NOMO-1 (cell line): ENCODE results near the gene FBXO46.

Experiments used
- DNase-seq, 2 experiments: peaks; one replicate each; lab custom pipeline; 2025; ENCODE audit not compliant: unreplicated experiment in 2 of 2; lab: John Stamatoyannopoulos, UW

The FBXO46 gene, protein sequence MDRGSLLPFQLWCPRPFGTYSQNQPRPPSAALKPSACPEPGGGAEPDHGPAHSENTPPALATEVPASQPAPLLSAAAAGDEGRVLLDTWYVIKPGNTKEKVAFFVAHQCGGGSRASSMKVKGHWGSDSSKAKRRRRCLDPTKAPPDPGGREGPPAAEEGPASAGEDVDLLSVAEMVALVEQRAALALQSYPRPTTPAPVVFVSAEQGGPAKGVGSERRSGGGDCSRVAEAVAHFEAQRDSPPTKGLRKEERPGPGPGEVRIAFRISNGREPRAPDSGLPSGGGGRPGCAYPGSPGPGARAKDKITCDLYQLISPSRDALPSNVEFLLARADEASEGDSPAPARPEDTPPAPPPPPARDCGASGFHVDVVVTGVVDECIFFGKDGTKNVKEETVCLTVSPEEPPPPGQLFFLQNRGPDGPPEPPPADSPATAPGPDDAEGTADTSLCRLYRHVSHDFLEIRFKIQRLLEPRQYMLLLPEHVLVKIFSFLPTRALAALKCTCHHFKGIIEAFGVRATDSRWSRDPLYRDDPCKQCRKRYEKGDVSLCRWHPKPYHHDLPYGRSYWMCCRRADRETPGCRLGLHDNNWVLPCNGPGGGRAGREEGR

GRCh38 chr19:45730368-45731288, at the start of gene FBXO46:
Gene FBXO46, minus strand, starts transcription at chr19:45730896. Its CDS starts 17,401 bp downstream, at chr19:45713495.
- DNase-seq = peak; percentile 98 to 99

DNA sequence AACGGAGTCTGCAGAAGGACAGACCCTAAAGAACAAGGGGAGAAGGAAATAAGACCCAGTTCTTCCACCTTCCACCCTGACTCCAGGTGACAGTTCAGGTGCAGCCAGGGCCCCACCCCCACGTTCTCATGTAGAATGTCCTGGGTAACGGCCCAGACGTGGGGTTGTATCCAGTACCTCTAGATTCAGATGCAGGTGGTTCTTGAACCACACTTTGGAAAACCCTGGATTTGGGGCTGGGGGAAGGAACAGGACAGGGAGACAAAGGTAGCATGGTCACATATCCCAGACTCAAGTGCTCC, 49.4 kb upstream of the FBXO46 start:
- DNase-seq = no peak

- peak; percentile 41 to 50 for DNase-seq
Observed at GRCh38 chr19:45779231-45780145, 48.8 kb upstream of the FBXO46 start.

DNA sequence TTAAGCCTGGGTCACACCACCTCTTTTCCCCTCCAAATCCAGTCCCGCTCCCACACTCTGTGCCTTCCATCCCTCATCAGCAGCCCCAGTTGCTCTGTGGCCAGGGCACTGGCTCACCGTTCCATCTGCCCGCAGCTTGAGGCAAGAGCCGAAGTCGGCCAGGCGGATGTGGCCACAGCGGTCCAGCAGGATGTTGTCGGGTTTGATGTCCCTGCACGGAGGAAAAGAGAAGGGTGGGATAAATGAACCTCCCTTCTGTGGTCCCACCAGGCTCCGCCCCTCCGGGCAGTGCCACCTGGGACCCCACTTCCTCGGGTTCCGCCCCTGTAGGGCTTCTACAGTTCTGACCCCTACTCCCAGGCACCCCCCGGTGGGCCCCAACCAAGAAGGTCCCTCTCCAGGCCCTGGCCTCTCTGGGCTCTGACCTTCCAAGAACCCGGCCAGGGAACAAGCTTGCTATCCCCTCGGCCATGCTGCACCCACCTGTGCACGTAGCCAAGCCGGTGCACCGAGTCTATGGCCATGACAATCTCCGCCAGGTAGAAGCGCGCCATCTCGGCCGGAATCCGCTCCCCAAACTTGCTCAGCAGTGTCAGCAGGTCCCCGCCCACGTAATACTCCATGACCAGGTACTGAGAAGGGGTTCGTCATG, 47.4 kb upstream of the FBXO46 start:
- DNase-seq = no peak

GRCh38 chr19:45777395-45777961, 46.8 kb upstream of the FBXO46 start:
- DNase-seq = no peak

GRCh38 chr19:45774765-45775164, 44.1 kb upstream of the FBXO46 start:
- no peak for DNase-seq

DNA sequence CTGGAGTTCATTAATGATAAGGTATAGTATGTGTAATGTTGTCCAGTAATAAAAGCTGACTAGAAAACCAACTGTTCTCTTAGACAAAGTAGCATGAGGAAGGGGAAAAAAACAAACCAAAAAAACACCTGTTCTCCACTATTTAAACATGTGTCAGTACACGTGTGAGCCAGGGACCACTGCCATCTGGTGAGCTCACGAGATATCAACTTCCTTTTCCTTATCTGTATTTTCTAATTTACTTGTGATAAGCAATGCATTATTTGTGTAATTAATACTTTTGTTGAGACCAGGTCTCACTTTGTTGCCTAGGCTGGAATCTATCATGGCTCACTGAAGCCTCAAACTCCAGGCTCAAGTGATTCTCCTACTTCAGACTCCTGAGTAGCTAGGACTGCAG, 42.7 kb upstream of the FBXO46 start:
- no peak for DNase-seq

DNA sequence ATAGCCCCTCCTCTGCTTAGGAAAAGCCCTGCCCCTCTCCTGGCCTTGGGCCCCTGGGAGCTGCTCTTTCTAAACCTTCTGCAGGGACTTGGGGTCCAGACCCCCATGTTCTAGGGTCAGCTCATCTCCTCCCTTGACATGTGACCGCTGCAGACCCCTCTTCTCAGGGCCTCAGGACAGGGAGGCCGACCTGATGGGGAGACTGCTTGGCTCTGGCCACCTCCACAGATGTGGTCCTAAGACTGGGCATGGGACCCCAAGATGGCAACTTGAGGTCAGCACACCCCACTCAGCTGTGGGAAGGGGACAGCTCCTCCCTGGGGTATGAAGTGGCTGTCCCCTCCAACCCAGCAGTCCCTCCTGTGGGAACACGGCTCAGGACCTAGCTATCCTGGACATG, 42.2 kb upstream of the FBXO46 start:
- no peak for DNase-seq

DNA sequence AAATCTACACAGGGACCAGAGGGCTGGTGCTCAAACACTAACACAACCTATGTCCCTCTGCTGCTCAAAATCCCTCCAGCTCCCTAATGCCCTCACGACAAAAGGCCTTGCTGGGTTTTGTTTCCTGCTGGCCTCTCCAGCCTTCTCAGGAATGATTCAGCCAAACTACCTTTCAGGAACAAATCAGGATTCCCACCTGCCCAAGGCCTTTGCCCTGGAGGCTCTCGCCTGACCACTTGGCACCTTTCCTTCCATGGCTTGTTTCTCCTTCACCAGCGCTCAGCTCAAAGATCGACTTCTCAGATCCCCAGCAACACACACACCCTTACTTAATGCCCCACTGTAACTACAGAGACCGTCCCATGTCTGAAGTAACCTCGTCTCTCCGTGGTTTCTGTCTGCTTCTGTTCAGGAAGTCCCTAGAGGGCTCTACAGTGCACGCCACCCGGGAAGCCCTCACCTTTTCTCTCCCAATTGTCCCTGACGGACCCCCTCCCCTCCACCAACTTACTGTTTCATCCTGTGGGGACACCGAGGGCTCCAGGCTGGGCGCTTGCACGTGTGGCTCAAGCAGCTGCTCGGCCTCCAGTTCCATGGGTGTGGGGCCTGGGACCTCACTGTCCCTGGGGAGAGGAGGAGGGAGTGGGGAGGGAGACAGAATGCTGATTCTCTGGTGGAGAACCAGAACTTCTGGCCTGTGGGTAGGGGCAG, 41.6 kb upstream of the FBXO46 start:
- peak in 1 of 2 experiments; percentile 13 for DNase-seq

- no peak for DNase-seq
Observed at GRCh38 chr19:45771311-45771933, 40.7 kb upstream of the FBXO46 start.

GRCh38 chr19:45770192-45771101, 39.8 kb upstream of the FBXO46 start:
- peak; percentile 86 to 94 for DNase-seq

GRCh38 chr19:45769821-45770191, 39.1 kb upstream of the FBXO46 start:
- peak; percentile 35 to 44 for DNase-seq

GRCh38 chr19:45768984-45769782, 38.5 kb upstream of the FBXO46 start, which contains the start of gene SIX5:
Gene SIX5, minus strand, starts transcription at chr19:45769252. Its CDS starts 408 bp downstream, at chr19:45768844.
- peak; percentile 92 to 95 for DNase-seq

DNA sequence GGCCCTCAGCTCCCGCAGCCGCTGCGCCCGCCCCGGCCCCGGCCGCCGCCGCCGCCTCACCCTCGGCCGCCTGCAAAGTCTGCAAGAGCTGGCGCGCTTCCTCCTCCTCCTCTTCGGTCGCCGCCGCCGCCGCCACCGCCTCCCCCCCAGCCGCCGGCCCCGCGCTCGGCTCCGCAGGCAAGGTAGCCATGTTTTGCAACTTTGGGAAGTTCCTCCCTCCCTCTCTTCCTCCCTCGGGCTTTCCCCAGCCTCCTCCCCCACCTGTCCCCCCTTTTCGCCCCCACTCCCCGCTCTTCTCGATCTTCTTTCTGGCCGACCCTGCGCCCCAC, 37.9 kb upstream of the FBXO46 start:
- DNase-seq = peak; percentile 19 to 27

DNA sequence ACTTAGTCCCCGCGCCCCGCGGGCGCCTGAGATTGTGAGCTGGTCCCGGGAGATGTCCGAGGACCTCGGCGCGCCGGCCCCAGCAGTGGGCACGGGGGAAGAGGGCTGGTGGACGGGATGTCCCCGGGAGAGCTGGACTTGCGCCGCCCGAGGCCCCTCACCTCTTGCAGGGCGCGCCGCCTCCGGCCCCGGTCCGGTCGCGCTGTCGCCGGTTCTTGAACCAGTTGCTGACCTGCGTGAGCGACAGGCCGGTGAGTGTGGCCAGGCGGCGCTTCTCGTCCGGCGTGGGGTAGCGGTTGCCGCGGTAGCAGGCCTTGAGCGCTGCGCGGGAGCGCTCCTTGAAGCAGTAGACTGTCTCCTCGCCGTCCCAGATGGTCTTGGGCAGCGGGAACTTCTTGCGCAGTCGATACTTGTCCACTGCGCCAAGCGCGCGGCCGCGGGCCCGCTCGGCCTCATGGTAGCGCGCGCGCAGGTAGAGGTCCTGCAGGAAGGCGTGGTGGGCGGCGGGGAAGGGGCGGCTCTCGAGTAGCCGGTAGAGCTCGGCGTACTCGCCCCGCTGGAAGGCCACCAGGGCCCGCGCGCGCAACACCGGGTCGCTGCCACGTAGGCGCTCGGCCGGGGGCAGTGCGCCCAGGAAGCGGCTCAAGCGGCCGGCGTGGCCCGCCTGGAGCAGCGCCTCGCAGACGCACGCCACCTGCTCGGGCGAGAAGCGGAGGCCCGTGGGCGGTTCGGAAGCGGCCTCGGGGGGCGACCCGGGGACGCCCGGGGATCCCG, 37.4 kb upstream of the FBXO46 start:
- no peak for DNase-seq

GRCh38 chr19:45767410-45767880, 36.7 kb upstream of the FBXO46 start:
- no peak for DNase-seq
